ENCODE results near the gene LIN37.

LIN37 gene

GRCh38 chr19:35783469-35784434 lies 35.4 kb downstream of the LIN37 start:
- TF ChIP-seq CTCF (IDR thresholded peaks at IDR 0.05; ENCODE audit: control insufficient read depth, extremely low read depth, insufficient read depth), result no peak
- DNase-seq (ENCODE audit: low read depth), result no peak
- no peak overlapping the region for H3K4me3 ChIP-seq (ENCODE audit: low read depth, low read length)

GRCh38 chr19:35784503-35785338 lies 36.3 kb downstream of the LIN37 start:
- no peak overlapping the region for H3K4me3 ChIP-seq (ENCODE audit: low read depth, low read length)
- TF ChIP-seq CTCF (IDR thresholded peaks at IDR 0.05; ENCODE audit: control insufficient read depth, extremely low read depth, insufficient read depth), result no peak
- DNase-seq (ENCODE audit: low read depth), result no peak

- no peak for DNase-seq (ENCODE audit: low read depth)
- H3K4me3 ChIP-seq (ENCODE audit: low read depth, low read length), result no peak overlapping the region
- no peak for TF ChIP-seq CTCF (IDR thresholded peaks at IDR 0.05; ENCODE audit: control insufficient read depth, extremely low read depth, insufficient read depth)
Observed at GRCh38 chr19:35785339-35785627, 36.9 kb downstream of the LIN37 start.

GRCh38 chr19:35786299-35787160 lies 38.2 kb downstream of the LIN37 start:
- TF ChIP-seq CTCF (IDR thresholded peaks at IDR 0.05; ENCODE audit: control insufficient read depth, extremely low read depth, insufficient read depth), result no peak
- H3K4me3 ChIP-seq (ENCODE audit: low read depth, low read length), result no peak overlapping the region
- no peak for DNase-seq (ENCODE audit: low read depth)

- TF ChIP-seq CTCF (IDR thresholded peaks at IDR 0.05; ENCODE audit: control insufficient read depth, extremely low read depth, insufficient read depth), result no peak
- DNase-seq (ENCODE audit: low read depth), result no peak
- H3K4me3 ChIP-seq (ENCODE audit: low read depth, low read length), result no peak overlapping the region
Observed at GRCh38 chr19:35787227-35787799, 38.9 kb downstream of the LIN37 start.

Measured in LNCaP clone FGC (cell line).